ENCODE data around the gene NOL4.

Gene NOL4

GRCh38 chr18:34222307-34223163 is 2.2 kb downstream of the NOL4 start:
- H3F3A ChIP-seq (ENCODE audit: control insufficient read depth, insufficient read depth) = no peaks in the 10 kb centered on the region
- no peak overlapping the region for H3K4me2 ChIP-seq (ENCODE audit: low read length)
- H3K4me3 ChIP-seq (ENCODE audit: low read length) = no peak overlapping the region

GRCh38 chr18:34221971-34222306 is 2.8 kb downstream of the NOL4 start:
- no peak overlapping the region for H3K27ac ChIP-seq (ENCODE audit: low read depth, low read length)
- H4K20me1 ChIP-seq (ENCODE audit: control insufficient read depth, insufficient read depth, low read depth, low read length) = no peaks in the 10 kb centered on the region
- no peak overlapping the region for H3K4me2 ChIP-seq (ENCODE audit: low read length)
- TF ChIP-seq EZH2phosphoT487 (IDR thresholded peaks at IDR 0.05; ENCODE audit: borderline replicate concordance, low read length) (no peak), CTCF (IDR thresholded peaks at IDR 0.05; ENCODE audit: low read depth, low read length, poor library complexity, severe bottlenecking) (no peak)
- H3K27me3 ChIP-seq (ENCODE audit: control insufficient read depth, low read length) = no peaks in the 10 kb centered on the region
- H3F3A ChIP-seq (ENCODE audit: control insufficient read depth, insufficient read depth) = no peaks in the 10 kb centered on the region
- no peak overlapping the region for H3K4me3 ChIP-seq (ENCODE audit: low read length)
- H3K9me2 ChIP-seq (replicated peaks; ENCODE audit: control insufficient read depth, low read length) = no peaks in the 10 kb centered on the region
- no peaks in the 10 kb centered on the region for H3K4me1 ChIP-seq (ENCODE audit: control insufficient read depth, low read length)
- H3K79me2 ChIP-seq (ENCODE audit: control insufficient read depth, low read length) = no peaks in the 10 kb centered on the region
- H3K9me3 ChIP-seq (ENCODE audit: control insufficient read depth, insufficient read depth, low read length) = peaks cover 4% of the 10 kb centered on the region; the same call in 1 of the 2 replicates
- H3K36me3 ChIP-seq (ENCODE audit: control insufficient read depth, low read length) = no peaks in the 10 kb centered on the region

More at GRCh38 chr18:34222307-34223163, 2.2 kb downstream of the NOL4 start:
- Histone ChIP-seq H3K27ac (ENCODE audit: low read depth, low read length) (no peak overlapping the region), H3K79me2 (ENCODE audit: control insufficient read depth, low read length) (no peaks in the 10 kb centered on the region), H3K9me2 (replicated peaks; ENCODE audit: control insufficient read depth, low read length) (no peaks in the 10 kb centered on the region), H3K4me1 (ENCODE audit: control insufficient read depth, low read length) (no peaks in the 10 kb centered on the region), H3K9me3 (ENCODE audit: control insufficient read depth, insufficient read depth, low read length) (peaks cover 4% of the 10 kb centered on the region; the same call in 1 of the 2 replicates), H3K36me3 (ENCODE audit: control insufficient read depth, low read length) (no peaks in the 10 kb centered on the region), H3K27me3 (ENCODE audit: control insufficient read depth, low read length) (no peaks in the 10 kb centered on the region), H4K20me1 (ENCODE audit: control insufficient read depth, insufficient read depth, low read depth, low read length) (no peaks in the 10 kb centered on the region)
- TF ChIP-seq EZH2phosphoT487 (IDR thresholded peaks at IDR 0.05; ENCODE audit: borderline replicate concordance, low read length) (no peak), CTCF (IDR thresholded peaks at IDR 0.05; ENCODE audit: low read depth, low read length, poor library complexity, severe bottlenecking) (no peak)

- Histone ChIP-seq H3K4me3 (ENCODE audit: low read length) (no peak overlapping the region), H3K27me3 (ENCODE audit: control insufficient read depth, low read length) (no peaks in the 10 kb centered on the region), H3K27ac (ENCODE audit: low read depth, low read length) (no peak overlapping the region), H3K36me3 (ENCODE audit: control insufficient read depth, low read length) (no peaks in the 10 kb centered on the region), H3K79me2 (ENCODE audit: control insufficient read depth, low read length) (no peaks in the 10 kb centered on the region), H3K9me2 (replicated peaks; ENCODE audit: control insufficient read depth, low read length) (no peaks in the 10 kb centered on the region), H4K20me1 (ENCODE audit: control insufficient read depth, insufficient read depth, low read depth, low read length) (no peaks in the 10 kb centered on the region), H3K4me2 (ENCODE audit: low read length) (no peak overlapping the region), H3F3A (ENCODE audit: control insufficient read depth, insufficient read depth) (no peaks in the 10 kb centered on the region), H3K9me3 (ENCODE audit: control insufficient read depth, insufficient read depth, low read length) (peaks cover 4% of the 10 kb centered on the region; the same call in 1 of the 2 replicates), H3K4me1 (ENCODE audit: control insufficient read depth, low read length) (no peaks in the 10 kb centered on the region)
- TF ChIP-seq EZH2phosphoT487 (IDR thresholded peaks at IDR 0.05; ENCODE audit: borderline replicate concordance, low read length) (no peak), CTCF (IDR thresholded peaks at IDR 0.05; ENCODE audit: low read depth, low read length, poor library complexity, severe bottlenecking) (no peak)
Measured at GRCh38 chr18:34220081-34220815, 4.5 kb downstream of the NOL4 start.

Data from DOHH2 (cell line).